HEK293 (cell line): Measurements from ENCODE around the gene SAMD4B.

ENCODE experiments used
- SETDB1 ChIP-seq: IDR thresholded peaks from one replicate; pipeline ENCODE4 v1.6.1; 2017; ENCODE audit warnings: mild to moderate bottlenecking, low read length, moderate library complexity, mixed read lengths; ENCODE audit not compliant: insufficient read length
- TRIM28 ChIP-seq: IDR thresholded peaks from 2 replicates; pipeline ENCODE4 v1.6.1; 2011; ENCODE audit warnings: low read length, control low read depth, borderline replicate concordance
- ZBTB7A ChIP-seq: fragments of 450-650 bp; formaldehyde crosslinking; IDR thresholded peaks from 2 replicates; pipeline ENCODE4 v1.5.1; 2016; ENCODE audit warnings: low read depth, missing biosample characterization, missing genetic modification characterization
- ZNF335 ChIP-seq: fragments of 450-650 bp; formaldehyde crosslinking; conservative IDR thresholded peaks from 2 replicates; pipeline ENCODE4 v1.5.1; 2016; ENCODE audit warnings: missing biosample characterization, missing genetic modification characterization
- ZNF341 ChIP-seq: fragments of 450-650 bp; formaldehyde crosslinking; IDR thresholded peaks from 2 replicates; pipeline ENCODE4; 2016; ENCODE audit warnings: low read depth, missing biosample characterization, missing genetic modification characterization
- ZNF777 ChIP-seq: fragments of 450-650 bp; formaldehyde crosslinking; IDR thresholded peaks from 2 replicates; pipeline ENCODE4 v1.5.1; 2017; ENCODE audit warnings: missing biosample characterization, missing genetic modification characterization, borderline replicate concordance
- ZSCAN23 ChIP-seq: fragments of 450-650 bp; formaldehyde crosslinking; IDR thresholded peaks from 2 replicates; pipeline ENCODE4 v1.5.1; 2016; ENCODE audit warnings: missing biosample characterization, missing genetic modification characterization
- TF ChIP-seq, protein P1 (sequence below): fragments of 450-650 bp; formaldehyde crosslinking; IDR thresholded peaks from 2 replicates; pipeline ENCODE4 v1.5.1; 2016; ENCODE audit warnings: missing biosample characterization, missing genetic modification characterization
- TF ChIP-seq, protein P2 (sequence below): fragments of 450-650 bp; formaldehyde crosslinking; IDR thresholded peaks from 2 replicates; pipeline ENCODE4 v1.5.1; 2016; ENCODE audit warnings: missing biosample characterization, missing genetic modification characterization, low read depth

DNA sequence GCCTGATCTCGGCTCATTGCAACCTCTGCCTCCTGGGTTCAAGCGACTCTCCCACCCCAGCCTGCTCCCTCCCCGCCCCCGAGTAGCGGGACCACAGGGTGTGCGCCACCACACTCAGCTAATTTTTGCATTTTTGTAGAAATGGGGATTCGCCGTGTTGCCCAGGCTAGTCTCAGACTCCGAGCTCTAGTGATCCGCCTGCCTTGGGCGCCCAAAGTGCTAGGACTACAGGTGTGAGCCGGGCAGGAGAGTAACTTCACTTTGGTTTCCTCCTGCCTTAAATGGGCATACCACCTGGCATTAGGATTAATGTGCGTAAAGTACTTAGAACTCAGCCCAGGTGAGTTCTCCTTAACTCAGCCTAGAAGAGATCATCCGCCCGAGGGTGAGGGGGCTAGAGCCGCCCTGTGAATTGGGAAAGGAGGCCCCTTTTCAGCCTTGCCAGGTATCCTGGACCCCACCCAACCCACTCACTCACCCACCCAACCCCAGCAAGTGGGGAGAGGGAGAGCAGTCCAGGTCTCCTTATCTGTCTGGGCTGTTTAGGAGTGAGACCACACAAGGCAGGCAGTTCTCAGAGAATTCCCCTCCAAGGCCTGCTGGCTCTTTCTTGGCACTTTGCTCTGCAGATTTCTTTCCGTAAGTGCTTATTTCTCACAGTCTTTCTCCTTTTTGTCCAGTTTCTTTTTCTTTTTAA lies 63.2 kb downstream of the SAMD4B start:
- TF ChIP-seq ZBTB7A (tag by site-specific recombination), result no peak
- TF ChIP-seq ZNF341 (tag by site-specific recombination), result no peak
- no peak for TF ChIP-seq ZNF335 (tag by site-specific recombination)
- TF ChIP-seq ZNF777 (tag by site-specific recombination), result no peak
- TF ChIP-seq TRIM28, result no peak
- no peak for TF ChIP-seq SETDB1
- no peak for TF ChIP-seq ZSCAN23 (tag by site-specific recombination)
- TF ChIP-seq, protein P1, sequence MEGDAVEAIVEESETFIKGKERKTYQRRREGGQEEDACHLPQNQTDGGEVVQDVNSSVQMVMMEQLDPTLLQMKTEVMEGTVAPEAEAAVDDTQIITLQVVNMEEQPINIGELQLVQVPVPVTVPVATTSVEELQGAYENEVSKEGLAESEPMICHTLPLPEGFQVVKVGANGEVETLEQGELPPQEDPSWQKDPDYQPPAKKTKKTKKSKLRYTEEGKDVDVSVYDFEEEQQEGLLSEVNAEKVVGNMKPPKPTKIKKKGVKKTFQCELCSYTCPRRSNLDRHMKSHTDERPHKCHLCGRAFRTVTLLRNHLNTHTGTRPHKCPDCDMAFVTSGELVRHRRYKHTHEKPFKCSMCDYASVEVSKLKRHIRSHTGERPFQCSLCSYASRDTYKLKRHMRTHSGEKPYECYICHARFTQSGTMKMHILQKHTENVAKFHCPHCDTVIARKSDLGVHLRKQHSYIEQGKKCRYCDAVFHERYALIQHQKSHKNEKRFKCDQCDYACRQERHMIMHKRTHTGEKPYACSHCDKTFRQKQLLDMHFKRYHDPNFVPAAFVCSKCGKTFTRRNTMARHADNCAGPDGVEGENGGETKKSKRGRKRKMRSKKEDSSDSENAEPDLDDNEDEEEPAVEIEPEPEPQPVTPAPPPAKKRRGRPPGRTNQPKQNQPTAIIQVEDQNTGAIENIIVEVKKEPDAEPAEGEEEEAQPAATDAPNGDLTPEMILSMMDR (tag by site-specific recombination), result no peak
- TF ChIP-seq, protein P2, sequence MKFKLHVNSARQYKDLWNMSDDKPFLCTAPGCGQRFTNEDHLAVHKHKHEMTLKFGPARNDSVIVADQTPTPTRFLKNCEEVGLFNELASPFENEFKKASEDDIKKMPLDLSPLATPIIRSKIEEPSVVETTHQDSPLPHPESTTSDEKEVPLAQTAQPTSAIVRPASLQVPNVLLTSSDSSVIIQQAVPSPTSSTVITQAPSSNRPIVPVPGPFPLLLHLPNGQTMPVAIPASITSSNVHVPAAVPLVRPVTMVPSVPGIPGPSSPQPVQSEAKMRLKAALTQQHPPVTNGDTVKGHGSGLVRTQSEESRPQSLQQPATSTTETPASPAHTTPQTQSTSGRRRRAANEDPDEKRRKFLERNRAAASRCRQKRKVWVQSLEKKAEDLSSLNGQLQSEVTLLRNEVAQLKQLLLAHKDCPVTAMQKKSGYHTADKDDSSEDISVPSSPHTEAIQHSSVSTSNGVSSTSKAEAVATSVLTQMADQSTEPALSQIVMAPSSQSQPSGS (tag by site-specific recombination), result no peak
